GM12873 (cell line): ENCODE results near the gene CHRNG.

Experiments
- TF ChIP-seq, protein P1 (sequence below): IDR thresholded peaks from 2 replicates; pipeline ENCODE4 v1.5.1; 2012; ENCODE audit warnings: low read depth, mild to moderate bottlenecking, moderate library complexity, low read length, control low read depth; ENCODE audit not compliant: insufficient read depth; ENCODE audit errors: missing control alignments

CHRNG gene

DNA sequence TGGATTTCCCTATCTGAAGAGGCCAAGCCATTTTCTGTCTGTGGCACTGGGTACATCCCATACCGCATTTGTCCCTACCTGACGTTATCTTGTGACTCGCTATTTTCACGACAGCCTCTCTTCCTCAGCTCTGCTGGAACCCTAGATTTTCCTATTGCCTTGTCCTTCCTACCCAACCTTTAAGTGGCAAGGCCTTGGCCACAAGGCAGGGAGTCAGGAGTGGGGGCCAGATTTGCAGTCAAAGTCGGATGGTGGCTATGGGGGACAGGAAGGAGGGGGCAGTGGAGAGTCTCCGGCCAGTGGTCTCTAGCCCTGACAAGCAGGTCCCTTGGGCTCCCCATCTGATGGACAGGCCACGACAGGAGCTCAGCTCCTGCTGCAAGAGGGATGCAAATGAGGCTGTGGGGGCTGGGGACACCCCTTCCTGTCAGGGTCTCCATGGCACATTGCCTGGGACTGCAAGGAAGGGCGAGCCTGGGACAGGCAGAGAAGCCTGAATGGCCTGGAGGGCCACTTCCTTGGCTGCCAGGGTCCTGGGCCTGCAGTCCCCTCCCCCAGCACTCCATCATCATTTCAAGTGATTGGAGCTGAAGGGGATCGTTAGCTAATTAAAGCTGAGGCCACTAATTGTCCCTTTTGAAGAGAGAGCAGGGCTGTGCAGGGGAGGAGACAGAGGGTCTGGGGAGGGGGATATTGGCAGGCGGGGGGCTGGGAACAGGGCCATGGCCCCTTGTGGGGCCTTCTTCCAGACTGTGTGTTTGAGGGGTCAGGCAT lies 45.6 kb upstream of the CHRNG start:
- TF ChIP-seq, protein P1, sequence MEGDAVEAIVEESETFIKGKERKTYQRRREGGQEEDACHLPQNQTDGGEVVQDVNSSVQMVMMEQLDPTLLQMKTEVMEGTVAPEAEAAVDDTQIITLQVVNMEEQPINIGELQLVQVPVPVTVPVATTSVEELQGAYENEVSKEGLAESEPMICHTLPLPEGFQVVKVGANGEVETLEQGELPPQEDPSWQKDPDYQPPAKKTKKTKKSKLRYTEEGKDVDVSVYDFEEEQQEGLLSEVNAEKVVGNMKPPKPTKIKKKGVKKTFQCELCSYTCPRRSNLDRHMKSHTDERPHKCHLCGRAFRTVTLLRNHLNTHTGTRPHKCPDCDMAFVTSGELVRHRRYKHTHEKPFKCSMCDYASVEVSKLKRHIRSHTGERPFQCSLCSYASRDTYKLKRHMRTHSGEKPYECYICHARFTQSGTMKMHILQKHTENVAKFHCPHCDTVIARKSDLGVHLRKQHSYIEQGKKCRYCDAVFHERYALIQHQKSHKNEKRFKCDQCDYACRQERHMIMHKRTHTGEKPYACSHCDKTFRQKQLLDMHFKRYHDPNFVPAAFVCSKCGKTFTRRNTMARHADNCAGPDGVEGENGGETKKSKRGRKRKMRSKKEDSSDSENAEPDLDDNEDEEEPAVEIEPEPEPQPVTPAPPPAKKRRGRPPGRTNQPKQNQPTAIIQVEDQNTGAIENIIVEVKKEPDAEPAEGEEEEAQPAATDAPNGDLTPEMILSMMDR, result no peak

DNA sequence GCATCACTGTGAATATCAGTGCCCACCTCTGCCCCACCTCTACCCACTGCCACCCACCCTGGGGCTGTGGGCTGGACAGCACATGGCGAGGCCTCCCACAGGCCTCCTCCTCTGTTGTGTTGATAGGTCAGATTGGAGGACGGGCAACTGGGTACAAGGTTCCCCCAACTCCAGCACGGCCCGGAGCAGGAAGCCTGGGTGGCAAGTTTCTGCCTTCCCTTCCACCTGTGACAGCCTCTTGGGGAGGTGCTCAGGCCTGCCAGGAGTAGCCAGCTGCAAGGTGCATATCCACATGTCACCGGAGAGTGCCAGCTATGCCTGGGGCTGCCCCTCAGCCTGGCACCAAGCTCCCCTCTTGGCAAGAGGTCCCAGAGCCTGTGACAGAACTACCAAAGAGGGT lies 45.0 kb upstream of the CHRNG start:
- TF ChIP-seq, protein P1, result no peak

DNA sequence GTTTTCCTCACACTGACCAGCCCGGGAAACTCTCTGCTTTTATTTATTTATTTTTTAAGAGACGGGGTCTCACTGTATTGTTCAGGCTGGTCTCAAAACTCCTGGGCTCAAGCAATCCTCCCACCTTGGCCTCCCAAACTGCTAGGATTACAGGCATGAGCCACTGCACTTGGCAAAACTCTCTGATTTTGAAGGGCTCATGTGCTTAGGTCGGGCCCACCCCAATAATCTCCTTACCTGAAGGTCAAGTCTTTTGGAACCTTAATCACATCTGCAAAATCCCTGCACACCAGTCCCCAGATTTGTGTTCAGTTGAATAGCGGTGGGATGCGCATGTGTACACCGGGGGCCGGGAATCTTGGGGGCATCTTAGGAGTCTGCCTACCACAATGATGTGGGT lies 44.2 kb upstream of the CHRNG start:
- TF ChIP-seq, protein P1, result no peak

DNA sequence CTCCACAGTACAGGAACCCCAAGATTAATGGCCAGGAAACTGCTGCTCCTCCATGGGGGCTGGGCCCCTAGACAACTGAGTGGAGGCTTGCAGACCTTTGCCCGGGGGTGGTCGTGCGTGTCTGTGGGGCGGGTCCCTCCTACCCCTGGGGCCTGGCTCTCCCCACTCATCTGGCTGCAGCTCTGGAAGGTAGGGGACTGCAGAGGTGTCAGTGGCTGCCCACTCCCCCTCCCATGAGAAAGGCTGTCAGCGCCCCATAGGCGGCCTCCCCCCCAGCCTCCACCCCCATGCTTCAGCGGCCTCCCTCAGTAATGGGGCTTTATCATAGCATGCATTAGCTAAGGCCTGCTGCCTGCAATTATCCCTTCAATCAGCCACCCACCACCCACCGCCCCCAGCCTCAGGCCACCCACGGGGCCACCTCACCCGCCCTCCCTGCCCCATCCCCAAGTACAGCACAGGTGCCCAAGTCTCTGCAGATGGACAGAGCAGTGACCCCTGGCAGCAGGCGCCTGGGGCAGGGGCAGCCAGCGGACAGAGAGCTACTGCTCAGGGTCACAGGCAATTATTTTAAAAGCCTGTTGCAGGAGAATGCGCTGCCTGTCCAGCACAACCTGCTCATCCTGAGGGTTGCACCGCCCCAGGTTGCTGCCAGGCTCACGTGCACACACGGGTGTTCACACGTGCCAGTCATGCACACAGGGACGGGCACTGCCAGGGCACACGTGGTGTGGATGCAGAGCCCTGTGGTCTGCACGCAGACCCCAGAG lies 42.8 kb upstream of the CHRNG start:
- TF ChIP-seq, protein P1, result no peak

DNA sequence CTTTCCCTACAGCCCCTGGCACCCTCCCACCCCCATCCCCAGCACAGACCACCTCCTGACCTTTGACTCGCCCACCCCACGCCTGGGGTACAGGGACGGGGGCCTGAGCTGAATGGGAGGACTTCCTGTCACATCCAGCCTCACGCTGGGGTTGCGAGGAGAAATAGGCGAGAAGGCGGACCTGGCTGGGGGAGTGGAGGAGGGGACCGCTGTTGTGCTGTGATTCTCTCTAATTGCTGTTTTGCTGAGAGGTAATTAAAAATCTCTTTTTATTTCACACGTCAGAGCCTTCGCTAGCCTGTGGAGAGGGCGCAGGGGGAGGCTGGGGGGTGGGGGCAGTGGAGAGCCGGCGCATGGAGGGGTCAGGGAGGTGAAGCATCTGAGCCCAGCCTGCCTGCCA lies 42.1 kb upstream of the CHRNG start:
- TF ChIP-seq, protein P1, result no peak

DNA sequence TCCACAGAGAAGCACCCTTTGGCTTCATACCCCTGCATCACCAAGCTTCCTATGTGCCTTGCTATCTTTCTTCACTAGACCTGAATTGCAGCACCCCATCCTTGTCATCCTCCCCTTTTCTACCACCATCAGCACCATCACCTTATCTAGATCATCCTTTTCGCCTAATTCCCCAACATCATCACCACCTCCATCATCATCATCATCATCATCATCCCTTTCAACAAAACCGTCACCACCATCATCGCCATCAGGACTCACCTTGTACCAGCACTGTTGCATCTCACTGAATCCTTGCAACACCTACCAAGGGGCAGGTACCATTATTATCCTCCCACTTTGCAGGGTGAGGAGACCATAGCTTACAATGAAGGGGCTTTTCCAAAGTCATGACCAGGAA lies 41.0 kb upstream of the CHRNG start:
- TF ChIP-seq, protein P1, result no peak

DNA sequence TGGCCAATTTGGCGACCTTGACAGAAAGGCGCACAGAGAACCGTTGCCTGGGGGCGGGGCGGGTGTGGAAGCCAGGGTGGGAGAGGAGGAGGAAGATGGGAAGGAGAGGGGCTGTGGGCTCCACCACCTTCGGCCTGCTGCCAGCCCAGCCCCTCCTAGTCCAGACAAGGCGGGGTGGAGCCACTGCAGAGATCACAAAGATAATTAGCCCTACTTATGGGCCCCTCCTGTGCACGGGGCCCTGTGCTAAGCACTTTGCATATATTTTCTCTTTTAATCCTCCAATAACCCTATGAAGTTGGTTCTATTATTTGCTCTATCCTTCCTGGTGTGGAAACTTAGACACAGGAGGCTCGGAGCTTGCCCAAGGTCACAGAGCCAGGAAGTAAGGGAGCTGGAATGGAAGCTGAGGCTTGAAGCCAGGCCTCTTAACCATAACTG lies 38.1 kb upstream of the CHRNG start:
- TF ChIP-seq, protein P1, result no peak
